Measurements from ENCODE around the gene PIK3C2G.

- TF ChIP-seq CTCF (conservative IDR thresholded peaks at IDR 0.05; ENCODE audit: low read depth, low read length), result no peak
- no peak for TF ChIP-seq EZH2 (IDR thresholded peaks at IDR 0.05; ENCODE audit: borderline replicate concordance, low read depth, low read length, poor library complexity, severe bottlenecking)
Measured at GRCh38 chr12:18470251-18470650, 208.9 kb downstream of the PIK3C2G start.

Data from A673 (cell line).